A549 (cell line): Measurements from ENCODE around the gene PCK1.
A peak's percentile ranks its signal among the peaks of the same experiment; 100 is the strongest.

Experiments
- EP300 ChIP-seq, 2 experiments: fragments of >200 bp; sonication (Bioruptor Twin); formaldehyde crosslinking; IDR thresholded peaks; 2 replicates in 1 of 2; 3 replicates in 1 of 2; pipeline ENCODE4 v1.6.1; 2016 to 2017
- JUNB ChIP-seq: fragments of >200 bp; sonication (Bioruptor Twin); formaldehyde crosslinking; IDR thresholded peaks from 2 replicates; pipeline ENCODE4 v1.6.1; 2016
- NPAS2 ChIP-seq: fragments of 250-450 bp; sonication (Bioruptor Pico); IDR thresholded peaks from 2 replicates; pipeline ENCODE4 v1.8.0; 2022; ENCODE audit warnings: mild to moderate bottlenecking, moderate library complexity, borderline replicate concordance
- POLR2A ChIP-seq: IDR thresholded peaks from 2 replicates; pipeline ENCODE4 v1.6.1; 2012; ENCODE audit warnings: mild to moderate bottlenecking, low read length
- RCOR1 ChIP-seq: fragments of 150-350 bp; IDR thresholded peaks from 2 replicates; pipeline ENCODE4 v1.6.1; 2014; ENCODE audit warnings: antibody characterized with exemption, low read length, low read depth
- TF ChIP-seq, protein P1 (sequence below): fragments of >200 bp; sonication (Bioruptor Twin); formaldehyde crosslinking; IDR thresholded peaks from 3 replicates; pipeline ENCODE4 v1.5.1; 2016
- TF ChIP-seq, protein P2 (sequence below): IDR thresholded peaks from 2 replicates; pipeline ENCODE4 v1.6.1; 2012

DNA sequence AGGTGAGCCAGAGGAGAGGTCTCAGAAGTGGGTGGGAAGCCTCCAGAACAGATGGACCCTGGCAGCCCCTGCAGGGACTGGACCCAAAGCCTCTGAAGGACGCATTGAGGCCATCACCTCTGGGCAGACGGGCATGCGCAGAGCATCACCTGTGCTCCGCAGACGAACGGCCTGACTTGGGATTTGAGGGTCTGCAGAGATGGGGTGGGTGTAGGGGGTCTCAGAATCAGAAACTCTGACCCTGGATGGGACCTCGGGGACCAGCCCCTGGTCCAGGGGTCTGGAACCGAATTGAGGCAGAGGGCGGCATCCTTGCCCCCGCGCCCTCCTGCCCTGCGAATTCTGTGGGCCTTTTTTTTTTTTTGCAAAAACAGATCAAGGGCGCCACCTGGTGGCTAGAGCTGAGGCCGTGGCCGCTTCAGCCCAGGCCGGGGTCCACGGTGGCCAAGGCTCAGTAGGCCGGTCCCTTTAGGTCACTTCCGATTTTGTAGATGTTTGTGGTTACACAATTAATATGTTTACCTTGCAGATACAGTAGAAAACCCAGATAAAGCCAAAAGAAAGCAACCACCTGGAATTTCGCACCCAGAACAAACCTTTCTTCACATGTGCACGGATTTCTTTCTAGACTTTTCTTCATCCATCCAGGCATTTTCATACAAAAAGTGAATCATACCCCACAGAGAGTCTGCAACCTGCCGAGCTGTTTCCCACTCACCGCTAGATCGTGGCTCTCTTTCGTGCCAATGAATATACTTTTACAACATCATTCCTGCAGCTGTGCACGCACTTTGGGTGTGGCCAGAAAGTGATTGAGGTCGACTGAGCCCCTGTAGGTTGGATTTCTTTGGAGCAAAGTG, 33.4 kb downstream of the PCK1 start:
- TF ChIP-seq, protein P1, sequence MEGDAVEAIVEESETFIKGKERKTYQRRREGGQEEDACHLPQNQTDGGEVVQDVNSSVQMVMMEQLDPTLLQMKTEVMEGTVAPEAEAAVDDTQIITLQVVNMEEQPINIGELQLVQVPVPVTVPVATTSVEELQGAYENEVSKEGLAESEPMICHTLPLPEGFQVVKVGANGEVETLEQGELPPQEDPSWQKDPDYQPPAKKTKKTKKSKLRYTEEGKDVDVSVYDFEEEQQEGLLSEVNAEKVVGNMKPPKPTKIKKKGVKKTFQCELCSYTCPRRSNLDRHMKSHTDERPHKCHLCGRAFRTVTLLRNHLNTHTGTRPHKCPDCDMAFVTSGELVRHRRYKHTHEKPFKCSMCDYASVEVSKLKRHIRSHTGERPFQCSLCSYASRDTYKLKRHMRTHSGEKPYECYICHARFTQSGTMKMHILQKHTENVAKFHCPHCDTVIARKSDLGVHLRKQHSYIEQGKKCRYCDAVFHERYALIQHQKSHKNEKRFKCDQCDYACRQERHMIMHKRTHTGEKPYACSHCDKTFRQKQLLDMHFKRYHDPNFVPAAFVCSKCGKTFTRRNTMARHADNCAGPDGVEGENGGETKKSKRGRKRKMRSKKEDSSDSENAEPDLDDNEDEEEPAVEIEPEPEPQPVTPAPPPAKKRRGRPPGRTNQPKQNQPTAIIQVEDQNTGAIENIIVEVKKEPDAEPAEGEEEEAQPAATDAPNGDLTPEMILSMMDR = peak; percentile 89
- TF ChIP-seq NPAS2 (no peak), EP300 (IDR thresholded peaks at IDR 0.05) (no peak), JUNB (no peak), RCOR1 (no peak), POLR2A (no peak)
- TF ChIP-seq, protein P2, sequence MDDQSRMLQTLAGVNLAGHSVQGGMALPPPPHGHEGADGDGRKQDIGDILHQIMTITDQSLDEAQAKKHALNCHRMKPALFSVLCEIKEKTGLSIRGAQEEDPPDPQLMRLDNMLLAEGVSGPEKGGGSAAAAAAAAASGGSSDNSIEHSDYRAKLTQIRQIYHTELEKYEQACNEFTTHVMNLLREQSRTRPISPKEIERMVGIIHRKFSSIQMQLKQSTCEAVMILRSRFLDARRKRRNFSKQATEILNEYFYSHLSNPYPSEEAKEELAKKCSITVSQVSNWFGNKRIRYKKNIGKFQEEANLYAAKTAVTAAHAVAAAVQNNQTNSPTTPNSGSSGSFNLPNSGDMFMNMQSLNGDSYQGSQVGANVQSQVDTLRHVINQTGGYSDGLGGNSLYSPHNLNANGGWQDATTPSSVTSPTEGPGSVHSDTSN = no peak
